DND-41 (cell line): Measurements from ENCODE around the gene CDK13.

Source experiments
- ATAC-seq: fragments of 200-7000 bp; cut with Tn5 transposase; 3 replicates; pipeline ENCODE4 v1.9.1; 2021; ENCODE audit warnings: low read depth; ENCODE audit not compliant: insufficient read depth
- DNase-seq: peaks from one replicate; pipeline ENCODE4 v3.0.0-alpha.2; 2020
- H2AFZ ChIP-seq: 2 replicates; pipeline ENCODE4 v1.6.0; 2012; ENCODE audit warnings: low read depth, low read length
- H3K27ac ChIP-seq: 2 replicates; pipeline ENCODE4 v1.5.1; 2012; ENCODE audit warnings: low read length, inconsistent platforms
- H3K27me3 ChIP-seq: fragments of 200-600 bp; sonication (generic); 2 replicates; pipeline ENCODE4 v1.6.0; 2012; ENCODE audit warnings: low read length, mild to moderate bottlenecking, inconsistent platforms; ENCODE audit not compliant: insufficient read depth, poor library complexity
- H3K36me3 ChIP-seq: 2 replicates; pipeline ENCODE4 v1.5.1; 2012; ENCODE audit warnings: low read length, inconsistent platforms; ENCODE audit not compliant: insufficient read depth
- H3K4me1 ChIP-seq: 2 replicates; pipeline ENCODE4 v1.5.1; 2012; ENCODE audit warnings: mild to moderate bottlenecking, low read length; ENCODE audit not compliant: insufficient read depth
- H3K4me2 ChIP-seq: 2 replicates; pipeline ENCODE4 v1.6.0; 2012; ENCODE audit warnings: mild to moderate bottlenecking, moderate library complexity, low read length, inconsistent platforms; ENCODE audit not compliant: insufficient read depth
- H3K4me3 ChIP-seq, 2 experiments: fragments of 200-600 bp in 1 of 2; shearing (Covaris generic) in 1 of 2; 2 replicates each; pipeline ENCODE4 v1.5.1; 2012 to 2016; ENCODE audit warnings: inconsistent platforms in 2 of 2, low read length in 2 of 2, mild to moderate bottlenecking in 2 of 2, low read depth in 1 of 2, moderate library complexity in 1 of 2
- H3K79me2 ChIP-seq: 2 replicates; pipeline ENCODE4 v1.6.0; 2012; ENCODE audit warnings: low read length, inconsistent platforms; ENCODE audit not compliant: insufficient read depth
- H3K9ac ChIP-seq: 2 replicates; pipeline ENCODE4 v1.6.0; 2012; ENCODE audit warnings: low read depth, mild to moderate bottlenecking, inconsistent platforms, low read length, moderate library complexity
- H3K9me3 ChIP-seq: 2 replicates; pipeline ENCODE4 v1.5.1; 2012; ENCODE audit warnings: low read length, moderate library complexity, mild to moderate bottlenecking, inconsistent platforms; ENCODE audit not compliant: insufficient read depth, severe bottlenecking
- H4K20me1 ChIP-seq: 2 replicates; pipeline ENCODE4 v1.6.0; 2012; ENCODE audit warnings: low read length; ENCODE audit not compliant: insufficient read depth
- EZH2 ChIP-seq: IDR thresholded peaks from 3 replicates; pipeline ENCODE4 v1.6.1; 2012; ENCODE audit warnings: borderline replicate concordance, low read depth, mild to moderate bottlenecking, moderate library complexity, low read length, inconsistent platforms; ENCODE audit not compliant: severe bottlenecking
- TF ChIP-seq, protein P1 (sequence below): IDR thresholded peaks from 2 replicates; pipeline ENCODE4 v1.5.1; 2012; ENCODE audit warnings: borderline replicate concordance, low read length, moderate library complexity, mild to moderate bottlenecking; ENCODE audit not compliant: poor library complexity, severe bottlenecking; ENCODE audit errors: extremely low read depth

The CDK13 gene

DNA sequence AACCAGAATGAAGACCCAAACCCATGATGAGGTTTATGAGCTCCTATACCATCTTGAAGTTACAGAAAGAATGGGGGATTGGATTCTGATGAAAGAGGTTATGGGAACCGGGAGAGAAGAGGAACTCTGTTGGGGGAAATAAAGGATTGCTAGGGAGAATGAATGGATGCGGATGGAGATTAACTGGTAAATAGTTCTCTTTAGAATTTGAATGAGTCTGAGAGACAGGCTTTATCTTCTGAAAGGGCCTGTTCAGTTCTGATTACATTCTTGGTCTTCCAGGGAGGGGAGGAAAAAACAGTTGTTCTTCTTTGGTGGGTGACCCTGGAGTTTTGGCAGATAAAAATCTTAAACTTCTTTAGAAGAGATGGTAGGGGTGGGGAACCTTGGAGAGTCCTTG lies 198.6 kb downstream of the CDK13 start:
- DNase-seq (no peak), ATAC-seq (no peak)
- no peaks in the 10 kb centered on the region for H3K36me3 ChIP-seq
- no peak overlapping the region for H2AFZ ChIP-seq
- no peaks in the 10 kb centered on the region for H4K20me1 ChIP-seq
- no peak overlapping the region for H3K9ac ChIP-seq
- no peaks in the 10 kb centered on the region for H3K9me3 ChIP-seq
- H3K79me2 ChIP-seq: no peaks in the 10 kb centered on the region
- H3K4me3 ChIP-seq: no peak overlapping the region
- H3K4me1 ChIP-seq: no peaks in the 10 kb centered on the region
- no peak overlapping the region for H3K27ac ChIP-seq
- no peak overlapping the region for H3K4me2 ChIP-seq
- no peaks in the 10 kb centered on the region for H3K27me3 ChIP-seq
- TF ChIP-seq EZH2: no peak
- TF ChIP-seq, protein P1, sequence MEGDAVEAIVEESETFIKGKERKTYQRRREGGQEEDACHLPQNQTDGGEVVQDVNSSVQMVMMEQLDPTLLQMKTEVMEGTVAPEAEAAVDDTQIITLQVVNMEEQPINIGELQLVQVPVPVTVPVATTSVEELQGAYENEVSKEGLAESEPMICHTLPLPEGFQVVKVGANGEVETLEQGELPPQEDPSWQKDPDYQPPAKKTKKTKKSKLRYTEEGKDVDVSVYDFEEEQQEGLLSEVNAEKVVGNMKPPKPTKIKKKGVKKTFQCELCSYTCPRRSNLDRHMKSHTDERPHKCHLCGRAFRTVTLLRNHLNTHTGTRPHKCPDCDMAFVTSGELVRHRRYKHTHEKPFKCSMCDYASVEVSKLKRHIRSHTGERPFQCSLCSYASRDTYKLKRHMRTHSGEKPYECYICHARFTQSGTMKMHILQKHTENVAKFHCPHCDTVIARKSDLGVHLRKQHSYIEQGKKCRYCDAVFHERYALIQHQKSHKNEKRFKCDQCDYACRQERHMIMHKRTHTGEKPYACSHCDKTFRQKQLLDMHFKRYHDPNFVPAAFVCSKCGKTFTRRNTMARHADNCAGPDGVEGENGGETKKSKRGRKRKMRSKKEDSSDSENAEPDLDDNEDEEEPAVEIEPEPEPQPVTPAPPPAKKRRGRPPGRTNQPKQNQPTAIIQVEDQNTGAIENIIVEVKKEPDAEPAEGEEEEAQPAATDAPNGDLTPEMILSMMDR: no peak
